CD14-positive monocyte (primary cell): ENCODE results near the gene TTC23. TPM values are rescaled to one million over a fixed set of nuclear protein-coding genes. Genes with fewer than 3 reads are reported as not detected.

Experiments
- DNase-seq, 3 donors: peaks; one replicate each; pipeline ENCODE4 v3.0.0-alpha.2; 2011 to 2022
- H2AFZ ChIP-seq: 2 replicates; pipeline ENCODE4 v1.6.0; 2012; ENCODE audit warnings: mild to moderate bottlenecking, low read depth, low read length, inconsistent platforms; ENCODE audit not compliant: insufficient read depth, poor library complexity, severe bottlenecking
- H3K27ac ChIP-seq, 2 donors: 1 replicate in 1 of 2; 2 replicates in 1 of 2; pipeline ENCODE4 v1.5.1; 2012 to 2013; ENCODE audit warnings: low read length in 2 of 2, control low read depth in 1 of 2, inconsistent platforms in 1 of 2, low read depth in 1 of 2, mild to moderate bottlenecking in 1 of 2
- H3K27me3 ChIP-seq, 2 donors: one replicate each; pipeline versions ENCODE4 v1.6.0 to v1.6.1; 2011 to 2013; ENCODE audit warnings: low read length in 2 of 2; ENCODE audit not compliant: control insufficient read depth in 2 of 2, insufficient read depth in 2 of 2
- H3K36me3 ChIP-seq, 2 donors: replicated peaks in 1 of 2; 1 replicate in 1 of 2; 2 replicates in 1 of 2; pipeline versions ENCODE4 v1.5.1 to v1.6.1; 2012 to 2013; ENCODE audit warnings: low read length in 2 of 2, control low read depth in 1 of 2, inconsistent platforms in 1 of 2, mild to moderate bottlenecking in 1 of 2; ENCODE audit not compliant: insufficient read depth in 2 of 2, control insufficient read depth in 1 of 2
- H3K4me1 ChIP-seq, 2 donors: 1 replicate in 1 of 2; 2 replicates in 1 of 2; pipeline versions ENCODE4 v1.5.1 to v1.6.1; 2012 to 2013; ENCODE audit warnings: low read length in 2 of 2, control low read depth in 1 of 2, inconsistent platforms in 1 of 2, mild to moderate bottlenecking in 1 of 2, moderate library complexity in 1 of 2; ENCODE audit not compliant: insufficient read depth in 2 of 2, control insufficient read depth in 1 of 2
- H3K4me2 ChIP-seq: replicated peaks from 2 replicates; pipeline ENCODE3; 2012; ENCODE audit warnings: low read length, moderate library complexity, mild to moderate bottlenecking; ENCODE audit not compliant: poor library complexity, severe bottlenecking; ENCODE audit errors: extremely low read depth
- H3K4me3 ChIP-seq, 3 experiments: fragments of 200-600 bp in 1 of 3; sonication (generic) in 1 of 3; replicated peaks in 1 of 3; 1 replicate in 2 of 3; 2 replicates in 1 of 3; pipeline ENCODE4 v1.5.1; 2011 to 2013; ENCODE audit warnings: low read length in 3 of 3, mild to moderate bottlenecking in 3 of 3, control low read depth in 2 of 3, low read depth in 2 of 3, inconsistent platforms in 1 of 3, moderate library complexity in 1 of 3
- H3K79me2 ChIP-seq: 2 replicates; pipeline ENCODE4 v1.6.0; 2012; ENCODE audit warnings: mild to moderate bottlenecking, control low read depth, inconsistent platforms, low read length, moderate library complexity; ENCODE audit not compliant: insufficient read depth
- H3K9ac ChIP-seq: 2 replicates; pipeline ENCODE4 v1.6.0; 2017; ENCODE audit warnings: low read length, mild to moderate bottlenecking; ENCODE audit not compliant: insufficient read depth, poor library complexity, severe bottlenecking
- H3K9me3 ChIP-seq, 2 donors: replicated peaks in 1 of 2; 1 replicate in 1 of 2; 2 replicates in 1 of 2; pipeline versions ENCODE4 v1.5.1 to v1.6.1; 2012 to 2013; ENCODE audit warnings: low read length in 2 of 2, control low read depth in 1 of 2; ENCODE audit not compliant: control insufficient read depth in 1 of 2, insufficient read depth in 1 of 2
- H4K20me1 ChIP-seq: 2 replicates; pipeline ENCODE4 v1.6.0; 2012; ENCODE audit warnings: mild to moderate bottlenecking, low read length, control low read depth, moderate library complexity; ENCODE audit not compliant: insufficient read depth
- H3K27ac Mint-ChIP-seq, 7 donors: one replicate each; pipeline ENCODE4 v1.8.0; 2020; ENCODE audit warnings: mild to moderate bottlenecking in 7 of 7, mixed read lengths in 7 of 7, moderate library complexity in 6 of 7, inconsistent platforms in 2 of 7
- H3K27me3 Mint-ChIP-seq, 3 donors: one replicate each; pipeline ENCODE4 v1.8.0; 2021 to 2022; ENCODE audit warnings: low read depth in 3 of 3, mild to moderate bottlenecking in 3 of 3, mixed read lengths in 3 of 3, moderate library complexity in 3 of 3, inconsistent platforms in 1 of 3
- H3K36me3 Mint-ChIP-seq, 2 donors: one replicate each; pipeline ENCODE4 v1.8.0; 2020; ENCODE audit warnings: mixed read lengths in 2 of 2, inconsistent platforms in 1 of 2, mild to moderate bottlenecking in 1 of 2
- H3K4me1 Mint-ChIP-seq: one replicate; pipeline ENCODE4 v1.8.0; 2020; ENCODE audit warnings: mild to moderate bottlenecking, mixed read lengths
- H3K4me3 Mint-ChIP-seq, 2 donors: one replicate each; pipeline ENCODE4 v1.8.0; 2020; ENCODE audit warnings: mild to moderate bottlenecking in 2 of 2, mixed read lengths in 2 of 2, moderate library complexity in 1 of 2
- H3K9me3 Mint-ChIP-seq, 7 donors: one replicate each; pipeline ENCODE4 v1.8.0; 2020 to 2022; ENCODE audit warnings: mixed read lengths in 7 of 7, mild to moderate bottlenecking in 6 of 7, moderate library complexity in 6 of 7, inconsistent platforms in 2 of 7
- CTCF ChIP-seq: fragments of 200-600 bp; IDR thresholded peaks from one replicate; pipeline ENCODE4 v1.8.0; 2022; ENCODE audit warnings: antibody characterized with exemption, mild to moderate bottlenecking
- WGBS: methylation state at CpG from one replicate; pipeline ENCODE4 v1.1.5; 2013; ENCODE audit warnings: missing lambda C conversion rate; ENCODE audit not compliant: insufficient coverage; 5-methylcytosine and 5-hydroxymethylcytosine counted together
- intact Hi-C, 2 donors: fragments of 100-400 bp; cut with micrococcal nuclease; formaldehyde crosslinking; loops; one replicate each; pipeline versions ENCODE4 v1.15.0 to v1.15.1; 2023
- polyA plus RNA-seq, 3 donors: library from polyadenylated mRNA; depleted of rRNA in 1 of 3; unstranded in 2 of 3; stranded (reverse) in 1 of 3; fragments of 300-500 nt in 2 of 3; fragments of >200 nt in 1 of 3; fragmentation: Illumina TruSeq in 2 of 3; gene quantifications; 1 replicate in 2 of 3; 2 replicates in 1 of 3; pipeline ENCODE4 v1.2.3, GENCODE V29; 2012 to 2021

Gene TTC23
- polyA plus RNA-seq, 3 donors, result 0.51 to 0.55 TPM; not detected in 1

GRCh38 chr15:99207672-99208071 lies 41.7 kb downstream of the TTC23 start:
- Mint-ChIP-seq H3K36me3 (no peaks in the 10 kb centered on the region), H3K4me3 (no peak overlapping the region), H3K9me3 (peaks cover 0 to 2% (median 0%) of the 10 kb centered on the region in 7 donors), H3K27ac (no peak overlapping the region), H3K27me3 (peaks cover 1 to 2% (median 2%) of the 10 kb centered on the region in 3 donors), H3K4me1 (no peaks in the 10 kb centered on the region)
- no peak overlapping the region for H3K4me3 ChIP-seq
- no peaks in the 10 kb centered on the region for H3K36me3 ChIP-seq
- no peak for TF ChIP-seq CTCF
- H2AFZ ChIP-seq, result no peak overlapping the region
- no CpG with 5 or more reads among the region's 3 CpGs for WGBS
- H3K27me3 ChIP-seq, result no peaks in the 10 kb centered on the region
- H3K9ac ChIP-seq, result no peak overlapping the region
- no peak overlapping the region for H3K27ac ChIP-seq
- no peaks in the 10 kb centered on the region for H3K4me1 ChIP-seq
- H3K4me2 ChIP-seq, result no peak overlapping the region
- no peaks in the 10 kb centered on the region for H3K9me3 ChIP-seq
- no peaks in the 10 kb centered on the region for H3K79me2 ChIP-seq
- H4K20me1 ChIP-seq, result no peaks in the 10 kb centered on the region
- intact Hi-C loops, result no loop called here
- DNase-seq, result no peak

- Histone ChIP-seq H3K4me2 (no peak overlapping the region), H3K9me3 (no peaks in the 10 kb centered on the region), H2AFZ (no peak overlapping the region), H3K36me3 (no peaks in the 10 kb centered on the region), H3K4me1 (no peaks in the 10 kb centered on the region), H3K9ac (no peak overlapping the region), H4K20me1 (no peaks in the 10 kb centered on the region), H3K79me2 (no peaks in the 10 kb centered on the region), H3K27ac (no peak overlapping the region), H3K4me3 (no peak overlapping the region), H3K27me3 (no peaks in the 10 kb centered on the region)
- H3K27ac Mint-ChIP-seq, result no peak overlapping the region
- no peaks in the 10 kb centered on the region for H3K4me1 Mint-ChIP-seq
- peaks cover 0 to 7% of the 10 kb centered on the region in 2 donors for H3K36me3 Mint-ChIP-seq
- no peak overlapping the region for H3K4me3 Mint-ChIP-seq
- peaks cover 0 to 2% (median 0%) of the 10 kb centered on the region in 7 donors for H3K9me3 Mint-ChIP-seq
- TF ChIP-seq CTCF, result no peak
- intact Hi-C loops, result no loop called here
- H3K27me3 Mint-ChIP-seq, result peaks cover 0 to 2% (median 0%) of the 10 kb centered on the region in 3 donors
- DNase-seq, result no peak
- no CpG with 5 or more reads among the region's 2 CpGs for WGBS
Observed at GRCh38 chr15:99202176-99202552, 47.2 kb downstream of the TTC23 start.
